Measurements from ENCODE around the gene SOX21. TPM values are rescaled to one million over a fixed set of nuclear protein-coding genes. Genes with fewer than 3 reads are reported as not detected.

The SOX21 gene
- total RNA-seq, 1 experiment from 2014 or later: not detected

- no peak overlapping the region for H3K4me3 Mint-ChIP-seq (ENCODE audit: unreplicated experiment)
- no peaks in the 10 kb centered on the region for H3K36me3 Mint-ChIP-seq (ENCODE audit: insufficient read depth, unreplicated experiment)
Observed at GRCh38 chr13:94703721-94704314, 8.5 kb downstream of the SOX21 start.

GRCh38 chr13:94703271-94703670 lies 9.1 kb downstream of the SOX21 start:
- intact Hi-C loops (cut with micrococcal nuclease): no loop called here
- no TSS peak for BruUV-seq (replicated peaks)
- peaks cover 30% of the 10 kb centered on the region for H3K27me3 Mint-ChIP-seq (ENCODE audit: insufficient read depth, unreplicated experiment)
- peaks cover 8% of the 10 kb centered on the region for H3K9me3 Mint-ChIP-seq (ENCODE audit: unreplicated experiment)
- H3K36me3 Mint-ChIP-seq (ENCODE audit: insufficient read depth, unreplicated experiment): no peaks in the 10 kb centered on the region
- no peak overlapping the region for H3K27ac Mint-ChIP-seq (ENCODE audit: low read depth, unreplicated experiment)
- DNase-seq (ENCODE audit: unreplicated experiment): no peak
- no peak overlapping the region for H3K4me3 Mint-ChIP-seq (ENCODE audit: unreplicated experiment)
- CTCF ChIA-PET: no interaction called here
- no peak for TF ChIP-seq CTCF (IDR thresholded peaks at IDR 0.05; ENCODE audit: unreplicated experiment)
- peaks cover 6% of the 10 kb centered on the region for H3K4me1 Mint-ChIP-seq (ENCODE audit: insufficient read depth, unreplicated experiment)
- POLR2A ChIA-PET: no interaction called here

More at GRCh38 chr13:94703721-94704314, 8.5 kb downstream of the SOX21 start:
- ChIA-PET POLR2A (interaction anchor here (0.8 kb wide), 1 partner anchor 75 kb away, joined by 3 read pairs; no protein-coding TSS in a partner anchor), CTCF (no interaction called here)
- Mint-ChIP-seq H3K27ac (ENCODE audit: low read depth, unreplicated experiment) (no peak overlapping the region), H3K9me3 (ENCODE audit: unreplicated experiment) (peaks cover 8% of the 10 kb centered on the region), H3K27me3 (ENCODE audit: insufficient read depth, unreplicated experiment) (peaks cover 36% of the 10 kb centered on the region), H3K4me1 (ENCODE audit: insufficient read depth, unreplicated experiment) (peaks cover 6% of the 10 kb centered on the region)
- no TSS peak for BruUV-seq (replicated peaks)
- intact Hi-C loops (cut with micrococcal nuclease): no loop called here
- no peak for DNase-seq (ENCODE audit: unreplicated experiment)
- TF ChIP-seq CTCF (IDR thresholded peaks at IDR 0.05; ENCODE audit: unreplicated experiment): no peak

GRCh38 chr13:94702181-94703041 lies 9.9 kb downstream of the SOX21 start:
- peaks cover 21% of the 10 kb centered on the region for H3K27me3 Mint-ChIP-seq (ENCODE audit: insufficient read depth, unreplicated experiment)
- intact Hi-C loops (cut with micrococcal nuclease): no loop called here
- DNase-seq (ENCODE audit: unreplicated experiment): no peak
- no peak for TF ChIP-seq CTCF (IDR thresholded peaks at IDR 0.05; ENCODE audit: unreplicated experiment)
- H3K27ac Mint-ChIP-seq (ENCODE audit: low read depth, unreplicated experiment): no peak overlapping the region
- H3K9me3 Mint-ChIP-seq (ENCODE audit: unreplicated experiment): peaks cover 8% of the 10 kb centered on the region
- ChIA-PET CTCF (no interaction called here), POLR2A (no interaction called here)
- H3K36me3 Mint-ChIP-seq (ENCODE audit: insufficient read depth, unreplicated experiment): no peaks in the 10 kb centered on the region
- no TSS peak for BruUV-seq (replicated peaks)
- H3K4me1 Mint-ChIP-seq (ENCODE audit: insufficient read depth, unreplicated experiment): peaks cover 6% of the 10 kb centered on the region
- no peak overlapping the region for H3K4me3 Mint-ChIP-seq (ENCODE audit: unreplicated experiment)

GRCh38 chr13:94701313-94702180 lies 10.8 kb downstream of the SOX21 start:
- no peak for TF ChIP-seq CTCF (IDR thresholded peaks at IDR 0.05; ENCODE audit: unreplicated experiment)
- H3K4me1 Mint-ChIP-seq (ENCODE audit: insufficient read depth, unreplicated experiment): peaks cover 6% of the 10 kb centered on the region
- no peak for DNase-seq (ENCODE audit: unreplicated experiment)
- ChIA-PET POLR2A (no interaction called here), CTCF (interaction anchor here (0.6 to 1.0 kb wide), 2 partner anchors 12 to 27 kb away, joined by 3 read pairs; no protein-coding TSS in a partner anchor)
- H3K4me3 Mint-ChIP-seq (ENCODE audit: unreplicated experiment): no peak overlapping the region
- BruUV-seq (replicated peaks): no TSS peak
- peaks cover 13% of the 10 kb centered on the region for H3K27me3 Mint-ChIP-seq (ENCODE audit: insufficient read depth, unreplicated experiment)
- H3K36me3 Mint-ChIP-seq (ENCODE audit: insufficient read depth, unreplicated experiment): no peaks in the 10 kb centered on the region
- no peak overlapping the region for H3K27ac Mint-ChIP-seq (ENCODE audit: low read depth, unreplicated experiment)
- H3K9me3 Mint-ChIP-seq (ENCODE audit: unreplicated experiment): peaks cover 8% of the 10 kb centered on the region
- intact Hi-C loops (cut with micrococcal nuclease): no loop called here
